ENCODE measurements around the gene TAGLN3.

DNA sequence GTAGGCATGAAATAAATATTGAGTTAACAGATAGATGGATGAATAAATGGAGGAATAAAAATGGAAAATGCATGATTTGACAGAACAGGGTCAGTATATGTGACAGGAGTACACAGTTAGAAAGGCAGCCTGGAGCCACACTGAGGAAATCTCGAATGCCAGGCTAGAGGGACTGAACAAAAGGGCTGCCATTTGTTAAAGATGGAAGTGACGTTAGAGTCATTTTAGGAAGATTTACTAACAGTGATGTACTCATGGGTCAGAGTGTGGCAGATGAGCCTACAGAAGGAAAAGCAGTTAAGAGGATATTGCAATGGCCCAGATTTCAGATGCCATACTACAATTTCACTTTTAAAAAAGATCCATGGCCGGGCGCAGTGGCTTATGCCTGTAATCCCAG lies 28.4 kb downstream of the TAGLN3 start:
- TF ChIP-seq, protein P1, sequence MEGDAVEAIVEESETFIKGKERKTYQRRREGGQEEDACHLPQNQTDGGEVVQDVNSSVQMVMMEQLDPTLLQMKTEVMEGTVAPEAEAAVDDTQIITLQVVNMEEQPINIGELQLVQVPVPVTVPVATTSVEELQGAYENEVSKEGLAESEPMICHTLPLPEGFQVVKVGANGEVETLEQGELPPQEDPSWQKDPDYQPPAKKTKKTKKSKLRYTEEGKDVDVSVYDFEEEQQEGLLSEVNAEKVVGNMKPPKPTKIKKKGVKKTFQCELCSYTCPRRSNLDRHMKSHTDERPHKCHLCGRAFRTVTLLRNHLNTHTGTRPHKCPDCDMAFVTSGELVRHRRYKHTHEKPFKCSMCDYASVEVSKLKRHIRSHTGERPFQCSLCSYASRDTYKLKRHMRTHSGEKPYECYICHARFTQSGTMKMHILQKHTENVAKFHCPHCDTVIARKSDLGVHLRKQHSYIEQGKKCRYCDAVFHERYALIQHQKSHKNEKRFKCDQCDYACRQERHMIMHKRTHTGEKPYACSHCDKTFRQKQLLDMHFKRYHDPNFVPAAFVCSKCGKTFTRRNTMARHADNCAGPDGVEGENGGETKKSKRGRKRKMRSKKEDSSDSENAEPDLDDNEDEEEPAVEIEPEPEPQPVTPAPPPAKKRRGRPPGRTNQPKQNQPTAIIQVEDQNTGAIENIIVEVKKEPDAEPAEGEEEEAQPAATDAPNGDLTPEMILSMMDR (conservative IDR thresholded peaks at IDR 0.05), result no peak
- no peak for TF ChIP-seq EZH2 (IDR thresholded peaks at IDR 0.05; ENCODE audit: low read depth)

Data from PC-9 (cell line).